HEK293 (cell line): ENCODE results near the gene SLK.

Experiments
- FEZF1 ChIP-seq: fragments of 450-650 bp; formaldehyde crosslinking; IDR thresholded peaks from 2 replicates; pipeline ENCODE4 v1.5.1; 2016; ENCODE audit warnings: missing biosample characterization, missing genetic modification characterization
- GLI2 ChIP-seq: fragments of 450-650 bp; formaldehyde crosslinking; IDR thresholded peaks from 2 replicates; pipeline ENCODE4; 2017; ENCODE audit warnings: missing biosample characterization, missing genetic modification characterization, low read depth, borderline replicate concordance
- PRDM6 ChIP-seq: fragments of 450-650 bp; formaldehyde crosslinking; IDR thresholded peaks from 2 replicates; pipeline ENCODE4 v1.5.1; 2017; ENCODE audit warnings: missing biosample characterization, missing genetic modification characterization
- ZBTB48 ChIP-seq: fragments of 450-650 bp; formaldehyde crosslinking; IDR thresholded peaks from 2 replicates; pipeline ENCODE4 v1.5.1; 2016; ENCODE audit warnings: missing biosample characterization, missing genetic modification characterization
- ZBTB8A ChIP-seq: fragments of 450-650 bp; formaldehyde crosslinking; IDR thresholded peaks from 2 replicates; pipeline ENCODE4 v1.5.1; 2016; ENCODE audit warnings: missing biosample characterization, missing genetic modification characterization
- ZNF10 ChIP-seq: fragments of 450-650 bp; formaldehyde crosslinking; IDR thresholded peaks from 2 replicates; pipeline ENCODE4 v1.5.1; 2017; ENCODE audit warnings: missing biosample characterization, missing genetic modification characterization
- ZNF114 ChIP-seq: fragments of 450-650 bp; formaldehyde crosslinking; IDR thresholded peaks from 2 replicates; pipeline ENCODE4 v1.5.0; 2017; ENCODE audit warnings: missing biosample characterization, missing genetic modification characterization
- ZNF133 ChIP-seq: fragments of 450-650 bp; formaldehyde crosslinking; IDR thresholded peaks from 2 replicates; pipeline ENCODE4 v1.5.1; 2016; ENCODE audit warnings: missing biosample characterization, missing genetic modification characterization
- ZNF266 ChIP-seq: fragments of 450-650 bp; formaldehyde crosslinking; IDR thresholded peaks from 2 replicates; pipeline ENCODE4 v1.5.1; 2016; ENCODE audit warnings: missing biosample characterization, missing genetic modification characterization, low read depth
- ZNF416 ChIP-seq: fragments of 450-650 bp; formaldehyde crosslinking; IDR thresholded peaks from 2 replicates; pipeline ENCODE4 v1.5.1; 2016; ENCODE audit warnings: missing biosample characterization, missing genetic modification characterization
- ZNF423 ChIP-seq: fragments of 450-650 bp; formaldehyde crosslinking; IDR thresholded peaks from 2 replicates; pipeline ENCODE4 v1.5.1; 2016; ENCODE audit warnings: missing biosample characterization, missing genetic modification characterization
- ZNF433 ChIP-seq: fragments of 450-650 bp; formaldehyde crosslinking; IDR thresholded peaks from 2 replicates; pipeline ENCODE4 v1.5.1; 2016; ENCODE audit warnings: missing biosample characterization, missing genetic modification characterization, low read depth
- ZNF692 ChIP-seq: fragments of 450-650 bp; formaldehyde crosslinking; IDR thresholded peaks from 2 replicates; pipeline ENCODE4 v1.5.1; 2016; ENCODE audit warnings: missing biosample characterization, missing genetic modification characterization
- ZNF837 ChIP-seq: fragments of 450-650 bp; formaldehyde crosslinking; IDR thresholded peaks from 2 replicates; pipeline ENCODE4 v1.5.1; 2016; ENCODE audit warnings: missing biosample characterization, missing genetic modification characterization
- TF ChIP-seq, protein P1 (sequence below): fragments of 450-650 bp; formaldehyde crosslinking; IDR thresholded peaks from 2 replicates; pipeline ENCODE4 v1.5.1; 2016; ENCODE audit warnings: missing biosample characterization, missing genetic modification characterization
- TF ChIP-seq, protein P2 (sequence below): fragments of 450-650 bp; formaldehyde crosslinking; IDR thresholded peaks from 2 replicates; pipeline ENCODE4 v1.5.1; 2016; ENCODE audit warnings: missing biosample characterization, missing genetic modification characterization
- TF ChIP-seq, protein P3 (sequence below): fragments of 450-650 bp; formaldehyde crosslinking; IDR thresholded peaks from 2 replicates; pipeline ENCODE4 v1.5.1; 2016; ENCODE audit warnings: missing biosample characterization, missing genetic modification characterization
- TF ChIP-seq, protein P4 (sequence below): IDR thresholded peaks from 2 replicates; pipeline ENCODE4 v1.6.1; 2011; ENCODE audit warnings: mild to moderate bottlenecking, low read depth, low read length, borderline replicate concordance
- TF ChIP-seq, protein P5 (sequence below): fragments of 450-650 bp; formaldehyde crosslinking; IDR thresholded peaks from 2 replicates; pipeline ENCODE4 v1.5.1; 2016; ENCODE audit warnings: missing biosample characterization, missing genetic modification characterization
- TF ChIP-seq, protein P6 (sequence below): fragments of 450-650 bp; formaldehyde crosslinking; IDR thresholded peaks from 2 replicates; pipeline ENCODE4 v1.5.1; 2017; ENCODE audit warnings: missing biosample characterization, missing genetic modification characterization
- TF ChIP-seq, protein P7 (sequence below): fragments of 450-650 bp; formaldehyde crosslinking; IDR thresholded peaks from 2 replicates; pipeline ENCODE4 v1.5.1; 2016; ENCODE audit warnings: missing biosample characterization, missing genetic modification characterization

The SLK gene

DNA sequence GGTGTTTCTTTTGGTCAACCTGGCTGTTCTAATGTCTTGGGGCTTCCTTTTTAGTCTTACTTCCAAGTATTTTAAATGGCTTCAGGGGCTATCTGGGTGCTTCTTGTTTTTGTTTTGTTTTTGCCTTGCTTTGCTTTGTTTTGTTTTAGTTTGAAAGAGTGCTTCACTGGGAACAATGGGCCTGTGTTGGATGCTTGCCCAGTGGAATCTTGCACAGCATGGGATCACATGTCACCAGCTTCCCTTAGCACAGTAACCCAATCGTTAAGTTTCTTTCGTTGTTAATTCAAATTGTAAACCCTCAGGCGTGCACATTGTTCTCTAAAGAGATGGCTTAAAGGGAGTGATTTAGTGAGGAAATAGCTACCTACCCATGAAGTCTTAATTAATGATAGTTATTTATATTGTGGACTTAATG lies 109.8 kb downstream of the SLK start (continued):
- TF ChIP-seq GLI2 (tag by site-specific recombination) (no peak; the same call in 1 of the 2 replicates), ZNF266 (no peak), FEZF1 (tag by site-specific recombination) (peak; percentile 63), ZBTB8A (tag by site-specific recombination) (peak; percentile 37; the same call in 1 of the 2 replicates), ZNF692 (no peak), ZNF10 (tag by site-specific recombination) (no peak), ZNF423 (tag by site-specific recombination) (no peak), ZNF416 (no peak), PRDM6 (tag by site-specific recombination) (peak; percentile 60), ZNF837 (tag by site-specific recombination) (no peak), ZNF433 (tag by site-specific recombination) (no peak), ZBTB48 (tag by site-specific recombination) (no peak; the same call in 1 of the 2 replicates), ZNF133 (no peak), ZNF114 (tag by site-specific recombination) (no peak)
- TF ChIP-seq, protein P1, sequence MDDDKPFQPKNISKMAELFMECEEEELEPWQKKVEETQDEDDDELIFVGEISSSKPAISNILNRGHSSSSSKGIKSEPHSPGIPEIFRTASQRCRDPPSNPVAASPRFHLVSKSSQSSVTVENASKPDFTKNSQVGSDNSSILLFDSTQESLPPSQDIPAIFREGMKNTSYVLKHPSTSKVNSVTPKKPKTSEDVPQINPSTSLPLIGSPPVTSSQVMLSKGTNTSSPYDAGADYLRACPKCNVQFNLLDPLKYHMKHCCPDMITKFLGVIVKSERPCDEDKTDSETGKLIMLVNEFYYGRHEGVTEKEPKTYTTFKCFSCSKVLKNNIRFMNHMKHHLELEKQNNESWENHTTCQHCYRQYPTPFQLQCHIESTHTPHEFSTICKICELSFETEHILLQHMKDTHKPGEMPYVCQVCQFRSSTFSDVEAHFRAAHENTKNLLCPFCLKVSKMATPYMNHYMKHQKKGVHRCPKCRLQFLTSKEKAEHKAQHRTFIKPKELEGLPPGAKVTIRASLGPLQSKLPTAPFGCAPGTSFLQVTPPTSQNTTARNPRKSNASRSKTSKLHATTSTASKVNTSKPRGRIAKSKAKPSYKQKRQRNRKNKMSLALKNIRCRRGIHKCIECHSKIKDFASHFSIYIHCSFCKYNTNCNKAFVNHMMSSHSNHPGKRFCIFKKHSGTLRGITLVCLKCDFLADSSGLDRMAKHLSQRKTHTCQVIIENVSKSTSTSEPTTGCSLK (tag by site-specific recombination) = no peak
- TF ChIP-seq, protein P2, sequence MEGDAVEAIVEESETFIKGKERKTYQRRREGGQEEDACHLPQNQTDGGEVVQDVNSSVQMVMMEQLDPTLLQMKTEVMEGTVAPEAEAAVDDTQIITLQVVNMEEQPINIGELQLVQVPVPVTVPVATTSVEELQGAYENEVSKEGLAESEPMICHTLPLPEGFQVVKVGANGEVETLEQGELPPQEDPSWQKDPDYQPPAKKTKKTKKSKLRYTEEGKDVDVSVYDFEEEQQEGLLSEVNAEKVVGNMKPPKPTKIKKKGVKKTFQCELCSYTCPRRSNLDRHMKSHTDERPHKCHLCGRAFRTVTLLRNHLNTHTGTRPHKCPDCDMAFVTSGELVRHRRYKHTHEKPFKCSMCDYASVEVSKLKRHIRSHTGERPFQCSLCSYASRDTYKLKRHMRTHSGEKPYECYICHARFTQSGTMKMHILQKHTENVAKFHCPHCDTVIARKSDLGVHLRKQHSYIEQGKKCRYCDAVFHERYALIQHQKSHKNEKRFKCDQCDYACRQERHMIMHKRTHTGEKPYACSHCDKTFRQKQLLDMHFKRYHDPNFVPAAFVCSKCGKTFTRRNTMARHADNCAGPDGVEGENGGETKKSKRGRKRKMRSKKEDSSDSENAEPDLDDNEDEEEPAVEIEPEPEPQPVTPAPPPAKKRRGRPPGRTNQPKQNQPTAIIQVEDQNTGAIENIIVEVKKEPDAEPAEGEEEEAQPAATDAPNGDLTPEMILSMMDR = no peak
- TF ChIP-seq, protein P3, sequence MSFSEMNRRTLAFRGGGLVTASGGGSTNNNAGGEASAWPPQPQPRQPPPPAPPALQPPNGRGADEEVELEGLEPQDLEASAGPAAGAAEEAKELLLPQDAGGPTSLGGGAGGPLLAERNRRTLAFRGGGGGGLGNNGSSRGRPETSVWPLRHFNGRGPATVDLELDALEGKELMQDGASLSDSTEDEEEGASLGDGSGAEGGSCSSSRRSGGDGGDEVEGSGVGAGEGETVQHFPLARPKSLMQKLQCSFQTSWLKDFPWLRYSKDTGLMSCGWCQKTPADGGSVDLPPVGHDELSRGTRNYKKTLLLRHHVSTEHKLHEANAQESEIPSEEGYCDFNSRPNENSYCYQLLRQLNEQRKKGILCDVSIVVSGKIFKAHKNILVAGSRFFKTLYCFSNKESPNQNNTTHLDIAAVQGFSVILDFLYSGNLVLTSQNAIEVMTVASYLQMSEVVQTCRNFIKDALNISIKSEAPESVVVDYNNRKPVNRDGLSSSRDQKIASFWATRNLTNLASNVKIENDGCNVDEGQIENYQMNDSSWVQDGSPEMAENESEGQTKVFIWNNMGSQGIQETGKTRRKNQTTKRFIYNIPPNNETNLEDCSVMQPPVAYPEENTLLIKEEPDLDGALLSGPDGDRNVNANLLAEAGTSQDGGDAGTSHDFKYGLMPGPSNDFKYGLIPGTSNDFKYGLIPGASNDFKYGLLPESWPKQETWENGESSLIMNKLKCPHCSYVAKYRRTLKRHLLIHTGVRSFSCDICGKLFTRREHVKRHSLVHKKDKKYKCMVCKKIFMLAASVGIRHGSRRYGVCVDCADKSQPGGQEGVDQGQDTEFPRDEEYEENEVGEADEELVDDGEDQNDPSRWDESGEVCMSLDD (tag by site-specific recombination) = no peak
- TF ChIP-seq, protein P4, sequence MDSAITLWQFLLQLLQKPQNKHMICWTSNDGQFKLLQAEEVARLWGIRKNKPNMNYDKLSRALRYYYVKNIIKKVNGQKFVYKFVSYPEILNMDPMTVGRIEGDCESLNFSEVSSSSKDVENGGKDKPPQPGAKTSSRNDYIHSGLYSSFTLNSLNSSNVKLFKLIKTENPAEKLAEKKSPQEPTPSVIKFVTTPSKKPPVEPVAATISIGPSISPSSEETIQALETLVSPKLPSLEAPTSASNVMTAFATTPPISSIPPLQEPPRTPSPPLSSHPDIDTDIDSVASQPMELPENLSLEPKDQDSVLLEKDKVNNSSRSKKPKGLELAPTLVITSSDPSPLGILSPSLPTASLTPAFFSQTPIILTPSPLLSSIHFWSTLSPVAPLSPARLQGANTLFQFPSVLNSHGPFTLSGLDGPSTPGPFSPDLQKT = no peak
- TF ChIP-seq, protein P5, sequence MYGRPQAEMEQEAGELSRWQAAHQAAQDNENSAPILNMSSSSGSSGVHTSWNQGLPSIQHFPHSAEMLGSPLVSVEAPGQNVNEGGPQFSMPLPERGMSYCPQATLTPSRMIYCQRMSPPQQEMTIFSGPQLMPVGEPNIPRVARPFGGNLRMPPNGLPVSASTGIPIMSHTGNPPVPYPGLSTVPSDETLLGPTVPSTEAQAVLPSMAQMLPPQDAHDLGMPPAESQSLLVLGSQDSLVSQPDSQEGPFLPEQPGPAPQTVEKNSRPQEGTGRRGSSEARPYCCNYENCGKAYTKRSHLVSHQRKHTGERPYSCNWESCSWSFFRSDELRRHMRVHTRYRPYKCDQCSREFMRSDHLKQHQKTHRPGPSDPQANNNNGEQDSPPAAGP (tag by site-specific recombination) = no peak
- TF ChIP-seq, protein P6, sequence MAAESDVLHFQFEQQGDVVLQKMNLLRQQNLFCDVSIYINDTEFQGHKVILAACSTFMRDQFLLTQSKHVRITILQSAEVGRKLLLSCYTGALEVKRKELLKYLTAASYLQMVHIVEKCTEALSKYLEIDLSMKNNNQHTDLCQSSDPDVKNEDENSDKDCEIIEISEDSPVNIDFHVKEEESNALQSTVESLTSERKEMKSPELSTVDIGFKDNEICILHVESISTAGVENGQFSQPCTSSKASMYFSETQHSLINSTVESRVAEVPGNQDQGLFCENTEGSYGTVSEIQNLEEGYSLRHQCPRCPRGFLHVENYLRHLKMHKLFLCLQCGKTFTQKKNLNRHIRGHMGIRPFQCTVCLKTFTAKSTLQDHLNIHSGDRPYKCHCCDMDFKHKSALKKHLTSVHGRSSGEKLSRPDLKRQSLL = no peak
- TF ChIP-seq, protein P7, sequence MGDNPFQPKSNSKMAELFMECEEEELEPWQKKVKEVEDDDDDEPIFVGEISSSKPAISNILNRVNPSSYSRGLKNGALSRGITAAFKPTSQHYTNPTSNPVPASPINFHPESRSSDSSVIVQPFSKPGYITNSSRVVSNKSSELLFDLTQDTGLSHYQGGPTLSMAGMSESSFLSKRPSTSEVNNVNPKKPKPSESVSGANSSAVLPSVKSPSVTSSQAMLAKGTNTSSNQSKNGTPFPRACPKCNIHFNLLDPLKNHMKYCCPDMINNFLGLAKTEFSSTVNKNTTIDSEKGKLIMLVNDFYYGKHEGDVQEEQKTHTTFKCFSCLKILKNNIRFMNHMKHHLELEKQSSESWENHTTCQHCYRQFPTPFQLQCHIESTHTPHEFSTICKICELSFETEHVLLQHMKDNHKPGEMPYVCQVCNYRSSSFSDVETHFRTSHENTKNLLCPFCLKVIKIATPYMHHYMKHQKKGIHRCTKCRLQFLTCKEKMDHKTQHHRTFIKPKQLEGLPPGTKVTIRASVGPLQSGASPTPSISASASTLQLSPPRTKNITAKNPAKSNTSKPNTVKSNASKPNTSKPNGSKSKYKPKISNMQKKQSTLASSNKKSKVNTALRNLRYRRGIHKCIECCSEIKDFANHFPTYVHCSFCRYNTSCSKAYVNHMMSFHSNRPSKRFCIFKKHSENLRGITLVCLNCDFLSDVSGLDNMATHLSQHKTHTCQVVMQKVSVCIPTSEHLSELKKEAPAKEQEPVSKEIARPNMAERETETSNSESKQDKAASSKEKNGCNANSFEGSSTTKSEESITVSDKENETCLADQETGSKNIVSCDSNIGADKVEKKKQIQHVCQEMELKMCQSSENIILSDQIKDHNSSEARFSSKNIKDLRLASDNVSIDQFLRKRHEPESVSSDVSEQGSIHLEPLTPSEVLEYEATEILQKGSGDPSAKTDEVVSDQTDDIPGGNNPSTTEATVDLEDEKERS = no peak
